H1 (cell line): ENCODE measurements around the gene DMGDH. TPM values are rescaled to one million over a fixed set of nuclear protein-coding genes. Genes with fewer than 3 reads are reported as not detected.

Experiments used
- ATF3 ChIP-seq: IDR thresholded peaks from 2 replicates; pipeline ENCODE4 v1.6.1; 2011; ENCODE audit warnings: low read depth, mild to moderate bottlenecking, low read length; ENCODE audit not compliant: insufficient read depth
- CEBPB ChIP-seq: IDR thresholded peaks from 2 replicates; pipeline ENCODE4 v1.6.1; 2012; ENCODE audit warnings: low read depth, low read length
- CHD7 ChIP-seq: fragments of 300-600 bp; sonication (generic); IDR thresholded peaks from 2 replicates; pipeline ENCODE4 v1.7.1; 2012; ENCODE audit warnings: low read length, moderate library complexity, mild to moderate bottlenecking, inconsistent platforms; ENCODE audit not compliant: insufficient replicate concordance
- GABPA ChIP-seq: IDR thresholded peaks from 2 replicates; pipeline ENCODE4 v1.6.1; 2011; ENCODE audit warnings: mild to moderate bottlenecking, low read length, moderate library complexity, borderline replicate concordance; ENCODE audit not compliant: insufficient read depth
- RBBP5 ChIP-seq: IDR thresholded peaks from 2 replicates; pipeline ENCODE4 v1.7.1; 2012; ENCODE audit warnings: low read depth, mild to moderate bottlenecking, inconsistent platforms, low read length, moderate library complexity, borderline replicate concordance
- SAP30 ChIP-seq: fragments of 300-600 bp; sonication (generic); IDR thresholded peaks from 2 replicates; pipeline ENCODE4 v1.7.1; 2012; ENCODE audit warnings: low read length, moderate library complexity, mild to moderate bottlenecking, inconsistent platforms; ENCODE audit not compliant: insufficient read depth, insufficient replicate concordance
- SIX5 ChIP-seq: IDR thresholded peaks from 2 replicates; pipeline ENCODE4 v1.6.1; 2011; ENCODE audit warnings: mild to moderate bottlenecking, low read depth, low read length
- polyA plus RNA-seq, 7 experiments: library from polyadenylated mRNA; depleted of rRNA in 3 of 7; stranded (reverse) in 5 of 7; unstranded in 2 of 7; fragments of >200 nt in 5 of 7; fragments of 200-250 nt in 2 of 7; gene quantifications; 1 replicate in 5 of 7; 2 replicates in 1 of 7; 4 replicates in 1 of 7; pipeline versions ENCODE4 v1.2.1 to v1.2.3, GENCODE V29; 2011 to 2013; ENCODE audit warnings: missing spikeins in 2 of 7, mixed read lengths in 2 of 7
- total RNA-seq: library from RNA; stranded (reverse); fragmentation: NEBNext Ultra II Directional; extraction: Animal tissue kit (Norgen Biotek cat#: 25700); gene quantifications from 2 replicates; pipeline ENCODE4 v1.2.1, GENCODE V29; 2021

Gene DMGDH
- total and polyA plus RNA-seq, 2 of the 8 experiments (the other 6 are each of a cell fraction or from before 2014, with no cell fraction given): 0.15 TPM; not detected in 1

- TF ChIP-seq CHD7 (no peak), CEBPB (no peak), GABPA (no peak), SAP30 (no peak), SIX5 (no peak), ATF3 (no peak), RBBP5 (no peak)
- TF ChIP-seq, all 59 proteins: peak for 0
These were observed 19.0 kb upstream of the DMGDH start (continued) for GRCh38 chr5:79088507-79088906.
